GM21717 (cell line): ENCODE data around the gene MTA3.
"Not testable (repeated sequence)": the region's sequence is repeated elsewhere in the genome, so short reads cannot be mapped to it uniquely, and the experiment has no call there.

Experiments
- ATAC-seq: cut with Tn5 transposase; IDR thresholded peaks from one replicate; pipeline ENCODE4 v1.9.1; 2021; ENCODE audit warnings: mild to moderate bottlenecking, moderate library complexity; ENCODE audit not compliant: unreplicated experiment

MTA3 gene

GRCh38 chr2:42606166-42606565 is 37.7 kb downstream of the MTA3 start:
- not testable (repeated sequence) for ATAC-seq

DNA sequence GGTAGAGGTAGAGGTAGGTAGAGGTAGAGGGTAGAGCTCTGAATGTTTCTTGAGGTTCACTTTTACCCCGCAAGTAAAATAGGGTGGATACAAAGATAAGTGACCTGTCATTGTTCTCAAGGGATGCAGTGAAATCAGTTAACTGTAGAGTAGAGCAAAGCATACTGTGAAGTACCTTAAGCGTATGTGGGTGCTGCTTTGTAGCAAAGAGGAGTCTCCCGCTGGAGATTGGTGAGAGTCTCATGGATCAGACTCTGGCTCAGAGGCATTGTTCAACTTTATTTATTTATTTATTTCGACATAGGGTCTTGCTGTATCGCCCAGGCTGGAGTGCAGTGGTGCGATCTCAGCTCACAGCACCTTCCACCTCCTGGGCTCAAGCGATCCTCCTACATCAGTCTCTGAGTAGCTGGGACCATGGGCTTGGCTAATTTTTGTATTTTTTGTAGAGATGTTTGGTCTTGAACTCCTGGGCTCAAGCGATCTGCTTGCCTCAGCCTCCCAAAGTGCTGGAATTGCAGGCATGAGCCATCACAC is 38.7 kb downstream of the MTA3 start:
- no peak for ATAC-seq

DNA sequence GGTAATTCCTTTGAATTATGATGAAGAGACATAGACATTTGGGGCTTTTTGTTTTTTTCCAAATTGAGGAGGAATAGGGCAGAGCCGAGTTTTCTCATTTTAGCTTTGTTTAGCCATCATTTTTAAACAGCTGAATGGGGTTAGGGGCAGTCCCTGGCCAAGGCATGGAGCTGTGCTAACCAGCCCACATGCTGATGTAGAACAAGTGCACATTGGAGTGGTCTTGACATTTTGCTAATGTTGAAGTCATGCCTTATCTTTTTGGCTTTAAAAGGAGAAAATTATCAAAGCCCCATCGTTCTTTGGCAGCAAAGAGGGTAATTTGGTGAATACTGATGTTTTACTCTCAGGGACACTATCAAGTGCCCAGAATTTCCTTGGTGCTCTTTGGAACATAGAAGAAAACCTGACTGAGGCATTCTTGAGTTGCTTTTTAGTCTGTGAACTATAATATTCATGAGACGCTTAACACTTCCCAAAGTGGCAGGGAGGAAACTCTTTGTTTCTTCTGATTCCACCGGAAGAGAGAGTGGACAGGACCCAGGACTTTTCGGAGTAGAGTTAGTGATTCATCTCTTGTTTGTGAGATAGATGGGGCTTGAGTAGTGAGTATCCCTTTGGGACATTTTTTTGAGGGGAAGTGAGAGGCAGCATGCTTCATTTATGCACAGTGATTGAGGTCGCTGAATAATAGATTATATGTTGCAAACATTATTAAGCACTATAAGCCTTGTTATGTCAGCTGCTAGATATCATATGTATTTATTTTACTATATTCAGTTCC is 45.0 kb downstream of the MTA3 start:
- ATAC-seq, result no peak

DNA sequence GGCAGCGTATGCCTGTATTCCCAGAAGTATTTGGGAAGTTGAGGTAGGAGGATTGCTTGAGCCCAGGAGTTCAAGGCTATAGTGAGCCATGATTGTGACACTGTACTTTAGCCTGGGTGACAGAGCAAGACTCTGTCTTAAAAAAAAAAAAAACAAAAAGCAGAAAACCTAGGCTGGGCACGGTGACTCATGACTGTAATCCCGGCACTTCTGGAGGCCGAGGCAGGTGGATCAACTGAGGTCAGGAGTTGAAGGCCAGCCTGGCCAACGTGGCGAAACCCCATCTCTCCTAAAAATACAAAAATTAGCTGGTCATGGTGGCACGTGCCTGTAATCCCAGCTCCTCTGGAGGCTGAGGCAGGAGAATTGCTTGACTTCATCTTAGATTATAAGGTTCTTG is 46.4 kb downstream of the MTA3 start:
- no peak for ATAC-seq

GRCh38 chr2:42618116-42618515 is 49.7 kb downstream of the MTA3 start:
- no peak for ATAC-seq

DNA sequence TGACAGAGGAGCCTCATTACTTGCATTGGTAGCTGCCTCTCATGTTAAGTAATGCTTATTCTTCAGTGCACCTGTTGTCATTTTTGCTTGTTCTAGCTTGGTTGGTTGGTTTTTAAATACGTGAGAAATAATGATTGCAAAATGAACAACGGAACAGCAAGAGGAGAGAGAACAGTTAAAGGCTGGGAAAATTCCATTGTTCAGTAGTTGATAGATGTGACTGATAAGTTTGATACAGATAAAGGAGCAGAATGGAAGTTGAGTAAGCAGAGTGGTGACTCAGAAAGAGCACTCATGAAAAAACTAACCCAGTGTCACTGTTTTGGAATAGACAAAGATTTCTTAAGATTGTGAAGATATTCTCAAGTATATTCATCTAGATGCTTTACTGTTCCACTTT is 50.5 kb downstream of the MTA3 start:
- no peak for ATAC-seq

DNA sequence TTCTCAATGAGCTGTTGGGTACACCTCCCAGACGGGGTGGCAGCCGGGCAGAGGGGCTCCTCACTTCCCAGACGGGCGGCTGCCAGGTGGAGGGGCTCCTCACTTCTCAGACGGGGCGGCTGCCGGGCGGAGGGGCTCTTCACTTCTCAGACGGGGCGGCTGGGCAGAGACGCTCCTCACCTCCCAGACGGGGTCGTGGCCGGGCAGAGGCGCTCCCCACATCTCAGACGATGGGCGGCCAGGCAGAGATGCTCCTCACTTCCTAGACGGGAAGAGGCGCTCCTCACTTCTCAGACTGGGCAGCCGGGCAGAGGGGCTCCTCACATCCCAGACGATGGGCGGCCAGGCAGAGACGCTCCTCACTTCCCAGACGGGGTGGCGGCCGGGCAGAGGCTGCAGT is 53.2 kb downstream of the MTA3 start:
- ATAC-seq, result not testable (repeated sequence)

DNA sequence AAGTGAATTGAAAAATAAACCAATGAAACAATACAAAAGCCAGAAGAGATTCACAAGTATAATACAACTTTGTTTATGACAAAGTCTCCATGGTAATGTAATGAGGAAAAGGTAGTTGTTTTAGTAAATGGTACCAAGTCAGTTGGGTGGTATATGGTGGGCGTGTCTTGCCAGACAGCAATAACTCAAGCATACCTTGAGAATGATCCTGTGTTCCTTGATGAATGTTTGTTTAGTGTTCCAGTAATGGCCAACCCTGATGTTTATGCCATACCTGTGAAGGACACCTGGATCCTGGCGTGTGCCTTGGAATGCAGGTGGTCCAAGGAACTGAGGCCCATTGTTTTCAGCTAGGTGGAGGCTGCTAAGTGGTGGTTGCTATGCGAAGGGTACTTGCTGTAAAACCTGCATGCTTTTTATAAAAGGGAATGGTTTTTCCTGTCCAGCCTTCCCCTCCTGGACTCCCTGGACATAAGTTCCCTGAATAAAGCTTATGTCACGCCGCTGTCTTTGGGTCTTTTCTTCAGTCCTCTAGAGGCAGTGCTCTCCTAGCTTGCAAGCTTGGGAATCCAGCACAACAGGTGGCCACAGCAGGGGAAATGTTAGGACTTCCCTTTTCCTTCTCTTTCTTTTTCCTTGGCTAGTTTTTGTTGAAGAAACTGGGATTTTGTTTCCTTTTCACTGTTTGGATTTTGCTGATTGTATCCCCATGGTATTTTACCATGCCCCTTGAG is 54.7 kb downstream of the MTA3 start:
- ATAC-seq, result no peak

- no peak for ATAC-seq
These were observed 55.6 kb downstream of the MTA3 start for GRCh38 chr2:42624047-42624446.

GRCh38 chr2:42628024-42628423 is 59.6 kb downstream of the MTA3 start:
- not testable (repeated sequence) for ATAC-seq

- no peak for ATAC-seq
These were observed 68.5 kb downstream of the MTA3 start for GRCh38 chr2:42636934-42637333.

GRCh38 chr2:42638080-42638784 is 69.8 kb downstream of the MTA3 start:
- ATAC-seq, result no peak

DNA sequence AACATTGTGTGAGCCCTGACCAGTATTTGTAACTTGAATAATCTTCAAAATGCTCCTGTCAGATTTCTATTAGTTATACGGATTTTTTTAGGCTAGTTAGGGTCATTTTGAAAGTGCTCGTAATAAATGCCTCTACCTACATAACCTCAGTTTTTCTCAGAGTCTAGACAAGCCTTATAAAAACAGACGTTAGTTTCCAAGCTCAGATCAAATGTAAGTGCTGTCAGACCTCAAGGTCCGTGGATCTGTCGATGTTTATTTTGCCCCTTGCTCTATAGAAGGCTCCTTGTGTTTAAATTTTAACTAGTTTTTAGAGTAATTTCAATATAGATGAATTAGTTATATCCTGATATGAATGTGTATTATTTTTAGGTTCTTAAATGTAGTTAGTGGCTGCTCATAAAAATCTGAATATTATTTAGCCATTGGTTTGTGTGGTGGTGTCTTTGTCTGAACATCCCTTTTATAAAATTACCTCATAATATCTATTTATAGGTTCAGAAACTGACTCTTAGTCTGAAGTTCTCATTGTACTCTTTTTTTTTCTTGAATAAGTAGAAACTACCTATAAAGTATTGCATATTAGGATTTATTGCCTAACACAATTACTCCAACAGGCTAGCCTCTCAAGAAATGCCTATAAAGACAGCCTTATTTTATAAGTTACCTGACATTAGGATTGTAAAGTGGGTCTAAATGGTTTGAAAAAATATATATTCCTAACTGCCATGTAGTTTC is 71.1 kb downstream of the MTA3 start:
- ATAC-seq, result no peak

DNA sequence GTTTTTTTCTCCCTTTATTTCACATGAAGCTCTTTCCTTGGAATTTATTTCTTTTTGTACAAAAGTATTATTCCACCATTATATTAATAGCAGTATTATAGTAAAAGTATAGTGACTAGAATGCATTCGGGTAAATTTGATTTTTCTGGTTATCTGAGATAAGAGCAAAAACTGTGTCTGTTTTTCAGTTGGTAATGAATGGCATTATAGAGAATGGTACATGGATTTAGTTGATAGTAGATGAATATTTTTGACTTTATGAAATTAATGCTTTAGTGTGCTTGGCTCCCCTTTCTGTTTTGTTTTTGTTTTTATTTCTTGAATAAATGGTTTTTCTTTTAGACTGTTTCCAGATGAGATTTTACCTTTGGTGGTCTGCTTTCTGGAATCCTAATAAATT is 71.8 kb downstream of the MTA3 start:
- no peak for ATAC-seq

GRCh38 chr2:42642371-42642770 is 73.9 kb downstream of the MTA3 start:
- not testable (repeated sequence) for ATAC-seq

DNA sequence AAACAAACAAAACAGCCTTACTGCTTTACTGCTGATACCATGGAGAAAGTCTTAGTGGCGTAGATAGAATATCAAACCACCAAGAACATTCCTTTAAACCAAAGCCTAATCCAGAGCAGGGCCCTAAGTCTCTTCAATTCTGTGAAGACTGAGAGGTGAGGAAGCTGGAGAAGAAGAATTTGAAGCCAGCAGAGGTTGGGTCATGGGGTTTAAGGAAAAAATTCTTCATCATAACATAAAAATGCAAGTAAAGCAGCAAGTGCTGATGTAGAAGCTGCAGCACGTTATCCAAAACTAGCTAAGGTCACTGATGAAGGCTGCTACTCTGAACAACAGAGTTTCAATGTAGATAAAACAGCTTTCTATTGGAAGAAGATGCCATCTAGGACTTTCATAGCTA is 77.1 kb downstream of the MTA3 start:
- ATAC-seq, result no peak

DNA sequence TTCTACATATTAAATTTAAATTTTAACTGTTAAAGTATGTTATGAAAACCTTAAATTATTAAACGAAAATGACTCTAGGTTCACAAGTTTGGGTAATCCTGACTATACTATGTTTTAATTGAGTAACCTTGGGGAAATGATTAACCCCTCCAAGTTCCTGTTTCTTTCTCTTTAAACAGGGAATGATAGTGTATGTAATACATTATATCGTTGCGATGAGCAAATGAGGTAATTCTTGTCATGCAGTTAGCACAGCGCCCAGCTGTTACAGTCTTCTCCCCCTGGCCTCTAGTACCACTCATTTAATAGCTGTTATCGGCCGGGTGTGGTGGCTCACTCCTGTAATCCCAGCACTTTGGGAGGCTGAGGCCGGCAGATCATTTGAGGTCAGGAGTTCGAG is 80.4 kb downstream of the MTA3 start:
- ATAC-seq, result no peak

DNA sequence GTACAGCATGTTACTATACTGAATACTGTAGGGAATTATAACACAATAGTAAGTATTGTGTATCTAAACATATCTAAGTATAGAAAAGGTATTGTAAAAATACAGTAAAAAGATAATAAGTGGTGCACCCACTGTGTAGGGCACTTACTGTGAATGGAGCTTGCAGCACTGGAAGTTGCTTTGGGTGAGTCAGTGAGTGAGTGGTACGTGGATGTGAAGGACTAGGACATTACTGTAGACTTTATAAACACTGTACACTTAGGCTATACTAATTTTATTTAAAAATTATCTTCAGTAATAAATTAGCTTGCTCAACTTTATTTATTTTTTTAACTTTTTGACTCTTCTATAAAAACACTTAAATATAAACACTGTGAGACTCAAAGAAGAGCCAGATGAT is 82.6 kb downstream of the MTA3 start:
- no peak for ATAC-seq

- no peak for ATAC-seq
These were observed 83.7 kb downstream of the MTA3 start for GRCh38 chr2:42652086-42652485.

GRCh38 chr2:42653039-42653438 is 84.6 kb downstream of the MTA3 start:
- ATAC-seq, result no peak

DNA sequence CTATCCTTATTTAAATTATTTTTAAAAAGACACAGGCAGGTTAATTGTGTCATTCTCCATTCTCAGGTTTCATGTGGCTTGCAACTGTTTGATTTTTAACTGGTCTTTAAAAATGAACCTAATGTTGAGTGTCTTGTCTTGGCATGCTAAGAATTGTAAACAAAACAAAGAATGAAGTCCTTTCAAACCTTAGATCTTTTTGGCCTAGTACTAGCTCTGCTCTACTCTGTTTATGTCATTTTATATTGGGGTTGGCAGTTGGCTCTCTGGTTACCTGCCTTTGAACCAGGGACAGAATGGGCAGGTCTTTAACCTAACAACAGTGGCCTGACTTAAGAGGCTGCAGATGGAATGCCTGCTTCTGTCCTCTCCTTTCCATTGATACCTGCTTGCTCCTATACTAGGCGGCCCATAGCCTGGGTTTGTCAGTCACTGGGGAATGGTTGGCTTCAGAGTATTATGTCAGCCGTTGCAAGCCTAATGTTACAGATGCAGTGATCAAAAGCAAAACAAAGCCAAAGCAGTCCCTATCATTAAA is 85.5 kb downstream of the MTA3 start:
- no peak for ATAC-seq
